ENCODE measurements around the gene MLLT11. TPM values are rescaled to one million over a fixed set of nuclear protein-coding genes. Genes with fewer than 3 reads are reported as not detected.
A peak's percentile ranks its signal among the peaks of the same experiment; 100 is the strongest.
"Not testable (repeated sequence)": the region's sequence is repeated elsewhere in the genome, so short reads cannot be mapped to it uniquely, and the experiment has no call there.

Gene MLLT11
- total RNA-seq, 1 experiment from 2014 or later, result 16.4 TPM

- ATAC-seq; H3K9me3 Mint-ChIP-seq; POLR2A ChIA-PET; H3K27ac Mint-ChIP-seq; H3K27me3 Mint-ChIP-seq (ENCODE audit: low read depth); DNase-seq (ENCODE audit: low spot score); H3K36me3 Mint-ChIP-seq; H3K4me3 Mint-ChIP-seq; H3K4me1 Mint-ChIP-seq: not testable (repeated sequence)
- CTCF ChIA-PET, result interaction anchor here (1.3 to 1.4 kb wide), 2 partner anchors 59 to 73 kb away, joined by 4 read pairs; partner anchors contain the start of gene TNFAIP8L2
Measured at GRCh38 chr1:151097426-151097825, 37.2 kb downstream of the MLLT11 start.

- no peak for DNase-seq (ENCODE audit: low spot score)
- peak; percentile 66 for TF ChIP-seq ZNF121 (CRISPR knock-in tag; IDR thresholded peaks at IDR 0.05)
- no peak for TF ChIP-seq JAZF1 (CRISPR knock-in tag; IDR thresholded peaks at IDR 0.05)
- no peaks in the 10 kb centered on the region for H3K36me3 Mint-ChIP-seq
- no peak overlapping the region for H3K4me3 Mint-ChIP-seq
- CTCF ChIA-PET, result interaction anchor here (0.9 to 1.4 kb wide), 2 partner anchors 13 to 73 kb away, joined by 4 to 5 read pairs; no protein-coding TSS in a partner anchor
- H3K27me3 Mint-ChIP-seq (ENCODE audit: low read depth), result no peaks in the 10 kb centered on the region; the same call in 1 of the 2 replicates
- no peaks in the 10 kb centered on the region for H3K4me1 Mint-ChIP-seq
- H3K27ac Mint-ChIP-seq, result no peak overlapping the region
- POLR2A ChIA-PET, result no interaction called here
- no peaks in the 10 kb centered on the region for H3K9me3 Mint-ChIP-seq
- no peak for ATAC-seq
Measured at GRCh38 chr1:151098126-151098525, 37.9 kb downstream of the MLLT11 start.

- CTCF ChIA-PET, result interaction anchor here (0.6 kb wide), 1 partner anchor 72 kb away, joined by 3 read pairs; the partner anchor contains the start of gene TMOD4
- Mint-ChIP-seq H3K4me1 (no peaks in the 10 kb centered on the region), H3K27ac (no peak overlapping the region), H3K36me3 (no peaks in the 10 kb centered on the region), H3K27me3 (ENCODE audit: low read depth) (no peaks in the 10 kb centered on the region), H3K4me3 (no peak overlapping the region), H3K9me3 (no peaks in the 10 kb centered on the region)
- POLR2A ChIA-PET, result no interaction called here
- ATAC-seq (no peak), DNase-seq (ENCODE audit: low spot score) (no peak)
- no peak for TF ChIP-seq PREB (CRISPR knock-in tag; IDR thresholded peaks at IDR 0.05; ENCODE audit: borderline replicate concordance)
- TF ChIP-seq RELA (CRISPR knock-in tag; IDR thresholded peaks at IDR 0.05; ENCODE audit: borderline replicate concordance), result no peak
Measured at GRCh38 chr1:151104630-151105029, 44.4 kb downstream of the MLLT11 start.

- Mint-ChIP-seq H3K27ac (no peak overlapping the region), H3K36me3 (no peaks in the 10 kb centered on the region), H3K4me1 (no peaks in the 10 kb centered on the region), H3K9me3 (no peaks in the 10 kb centered on the region), H3K27me3 (ENCODE audit: low read depth) (no peaks in the 10 kb centered on the region), H3K4me3 (no peak overlapping the region)
- POLR2A ChIA-PET, result no interaction called here
- no peak for ATAC-seq
- TF ChIP-seq ZNF281 (CRISPR knock-in tag; IDR thresholded peaks at IDR 0.05), result no peak
- TF ChIP-seq NFATC4 (CRISPR knock-in tag; IDR thresholded peaks at IDR 0.05), result no peak
- CTCF ChIA-PET, result interaction anchor here (0.6 to 0.9 kb wide), 3 partner anchors 50 to 196 kb away, joined by 3 to 4 read pairs (median 4); partner anchors contain the start of gene TNFAIP8L2
- no peak for DNase-seq (ENCODE audit: low spot score)
Measured at GRCh38 chr1:151106894-151107293, 46.7 kb downstream of the MLLT11 start.

- ChIA-PET CTCF (interaction anchor here (0.6 to 11.6 kb wide), 3 partner anchors 8 to 54 kb away, joined by 3 to 77 read pairs (median 4); no protein-coding TSS in a partner anchor), POLR2A (no interaction called here)
- ATAC-seq, result no peak
- H3K27me3 Mint-ChIP-seq (ENCODE audit: low read depth), result no peaks in the 10 kb centered on the region
- no peak for DNase-seq (ENCODE audit: low spot score)
- H3K9me3 Mint-ChIP-seq, result no peaks in the 10 kb centered on the region
- H3K27ac Mint-ChIP-seq, result no peak overlapping the region
- no peaks in the 10 kb centered on the region for H3K36me3 Mint-ChIP-seq
- no peaks in the 10 kb centered on the region for H3K4me1 Mint-ChIP-seq
- H3K4me3 Mint-ChIP-seq, result no peak overlapping the region
- TF ChIP-seq GABPB1 (CRISPR knock-in tag; IDR thresholded peaks at IDR 0.05) (peak; percentile 66), SMAD3 (CRISPR knock-in tag; IDR thresholded peaks at IDR 0.05; ENCODE audit: borderline replicate concordance) (no peak)
Measured at GRCh38 chr1:151108331-151108730, 48.1 kb downstream of the MLLT11 start.

- ChIA-PET POLR2A (no interaction called here), CTCF (interaction anchor here (0.7 to 11.6 kb wide), 6 partner anchors 14 to 135 kb away, joined by 3 to 77 read pairs (median 3); partner anchors contain the start of gene TNFAIP8L2)
- Mint-ChIP-seq H3K27ac (no peak overlapping the region), H3K36me3 (no peaks in the 10 kb centered on the region), H3K27me3 (ENCODE audit: low read depth) (no peaks in the 10 kb centered on the region), H3K4me3 (no peak overlapping the region), H3K9me3 (no peaks in the 10 kb centered on the region), H3K4me1 (no peaks in the 10 kb centered on the region)
- no peak for ATAC-seq
- no peak for DNase-seq (ENCODE audit: low spot score)
- TF ChIP-seq SMAD3 (CRISPR knock-in tag; IDR thresholded peaks at IDR 0.05; ENCODE audit: borderline replicate concordance), result no peak
- no peak for TF ChIP-seq ATF3 (CRISPR knock-in tag; conservative IDR thresholded peaks at IDR 0.05)
- TF ChIP-seq ZMAT4 (CRISPR knock-in tag; IDR thresholded peaks at IDR 0.05), result no peak
- TF ChIP-seq HMGXB4 (CRISPR knock-in tag; IDR thresholded peaks at IDR 0.05), result no peak
- TF ChIP-seq KAT7 (CRISPR knock-in tag; IDR thresholded peaks at IDR 0.05; ENCODE audit: borderline replicate concordance), result no peak
- no peak for TF ChIP-seq ZNF263 (CRISPR knock-in tag; IDR thresholded peaks at IDR 0.05; ENCODE audit: low read depth)
- TF ChIP-seq GABPB1 (CRISPR knock-in tag; IDR thresholded peaks at IDR 0.05), result no peak
- TF ChIP-seq E2F1 (CRISPR knock-in tag; IDR thresholded peaks at IDR 0.05), result no peak
Measured at GRCh38 chr1:151113877-151114276, 53.7 kb downstream of the MLLT11 start.

Data from WTC11 (cell line).